Breast epithelium (tissue), 4 donors: ENCODE measurements around the gene BRIP1. TPM values are rescaled to one million over a fixed set of nuclear protein-coding genes. Genes with fewer than 3 reads are reported as not detected.
A peak's percentile ranks its signal among the peaks of the same experiment; 100 is the strongest.

Source experiments
- DNase-seq, 2 donors: peaks; one replicate each; pipeline ENCODE4 v3.0.0-alpha.2; 2019; ENCODE audit warnings: low spot score in 2 of 2
- H3K27ac ChIP-seq, 2 donors: fragments of 200-600 bp; sonication (generic) in 1 of 2; one replicate each; pipeline ENCODE4 v1.5.1; 2016 to 2019; ENCODE audit warnings: mild to moderate bottlenecking in 1 of 2
- H3K27me3 ChIP-seq, 2 donors: fragments of 200-600 bp; sonication (generic) in 1 of 2; one replicate each; pipeline versions ENCODE4 v1.5.1 to v1.6.0; 2017 to 2019; ENCODE audit warnings: control low read depth in 1 of 2, mild to moderate bottlenecking in 1 of 2
- H3K36me3 ChIP-seq: fragments of 200-600 bp; one replicate; pipeline ENCODE4 v1.5.1; 2019
- H3K4me1 ChIP-seq, 2 donors: fragments of 200-600 bp; sonication (generic); one replicate each; pipeline ENCODE4 v1.5.1; 2016 to 2019; ENCODE audit warnings: control low read depth in 1 of 2
- H3K4me3 ChIP-seq, 3 donors: fragments of 200-600 bp; sonication (generic); 1 replicate in 2 of 3; 2 replicates in 1 of 3; pipeline ENCODE4 v1.5.1; 2016 to 2019; ENCODE audit warnings: mild to moderate bottlenecking in 3 of 3, moderate library complexity in 2 of 3
- H3K9me3 ChIP-seq, 2 donors: fragments of 200-600 bp; sonication (generic) in 1 of 2; one replicate each; pipeline ENCODE4 v1.5.1; 2016 to 2019; ENCODE audit warnings: control low read depth in 1 of 2
- POLR2A ChIP-seq: fragments of 450-650 bp; IDR thresholded peaks from one replicate; pipeline ENCODE4 v1.6.1; 2016; ENCODE audit warnings: antibody characterized with exemption, mild to moderate bottlenecking, moderate library complexity
- POLR2AphosphoS5 ChIP-seq, 3 donors: sonication (generic); formaldehyde crosslinking; IDR thresholded peaks; one replicate each; pipeline ENCODE4 v1.6.1; 2017; ENCODE audit warnings: antibody characterized with exemption in 3 of 3
- intact Hi-C: fragments of 100-400 bp; cut with DNase I; formaldehyde crosslinking; loops from one replicate; pipeline ENCODE4 v1.15.1; 2023; ENCODE audit warnings: low total_unique reads
- total RNA-seq, 3 donors: library from RNA; depleted of rRNA; stranded (reverse); fragments of >200 nt; gene quantifications; one replicate each; pipeline ENCODE4 v1.1.0, GENCODE V29; 2016
- TF ChIP-seq, protein P1 (sequence below), 3 donors: fragments of 450-650 bp; IDR thresholded peaks; one replicate each; pipeline ENCODE4 v1.5.1; 2016 to 2017; ENCODE audit warnings: antibody characterized with exemption in 3 of 3, mild to moderate bottlenecking in 3 of 3, moderate library complexity in 3 of 3

The BRIP1 gene
- total RNA-seq, 3 donors from 2014 or later, result 0.33 to 1.0 (median 0.48) TPM

DNA sequence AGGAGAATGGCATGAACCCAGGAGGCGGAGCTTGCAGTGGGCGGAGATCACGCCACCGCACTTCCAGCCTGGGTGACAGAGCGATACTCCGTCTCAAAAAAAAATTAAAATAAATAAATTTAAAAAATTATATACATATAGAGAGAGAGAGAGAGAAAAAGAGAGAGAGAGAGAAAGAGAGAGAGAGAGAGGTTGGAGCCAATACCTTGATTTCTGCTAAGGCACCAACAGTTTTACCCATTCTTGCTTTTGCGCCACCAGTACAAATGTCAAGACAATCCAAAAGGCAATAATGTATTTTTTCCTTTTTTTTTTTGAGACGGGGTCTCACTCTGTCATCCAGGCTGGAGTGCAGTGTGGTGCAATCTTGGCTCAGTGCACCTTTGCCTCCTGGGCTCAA, 17.2 kb downstream of the BRIP1 start:
- Histone ChIP-seq H3K27me3 (no peaks in the 10 kb centered on the region), H3K9me3 (no peaks in the 10 kb centered on the region), H3K4me1 (no peaks in the 10 kb centered on the region), H3K4me3 (no peak overlapping the region), H3K27ac (no peak overlapping the region), H3K36me3 (no peaks in the 10 kb centered on the region)
- intact Hi-C loops, result no loop called here
- no peak for DNase-seq
- TF ChIP-seq, protein P1, sequence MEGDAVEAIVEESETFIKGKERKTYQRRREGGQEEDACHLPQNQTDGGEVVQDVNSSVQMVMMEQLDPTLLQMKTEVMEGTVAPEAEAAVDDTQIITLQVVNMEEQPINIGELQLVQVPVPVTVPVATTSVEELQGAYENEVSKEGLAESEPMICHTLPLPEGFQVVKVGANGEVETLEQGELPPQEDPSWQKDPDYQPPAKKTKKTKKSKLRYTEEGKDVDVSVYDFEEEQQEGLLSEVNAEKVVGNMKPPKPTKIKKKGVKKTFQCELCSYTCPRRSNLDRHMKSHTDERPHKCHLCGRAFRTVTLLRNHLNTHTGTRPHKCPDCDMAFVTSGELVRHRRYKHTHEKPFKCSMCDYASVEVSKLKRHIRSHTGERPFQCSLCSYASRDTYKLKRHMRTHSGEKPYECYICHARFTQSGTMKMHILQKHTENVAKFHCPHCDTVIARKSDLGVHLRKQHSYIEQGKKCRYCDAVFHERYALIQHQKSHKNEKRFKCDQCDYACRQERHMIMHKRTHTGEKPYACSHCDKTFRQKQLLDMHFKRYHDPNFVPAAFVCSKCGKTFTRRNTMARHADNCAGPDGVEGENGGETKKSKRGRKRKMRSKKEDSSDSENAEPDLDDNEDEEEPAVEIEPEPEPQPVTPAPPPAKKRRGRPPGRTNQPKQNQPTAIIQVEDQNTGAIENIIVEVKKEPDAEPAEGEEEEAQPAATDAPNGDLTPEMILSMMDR (IDR thresholded peaks at IDR 0.05), result no peak
- TF ChIP-seq POLR2AphosphoS5 (IDR thresholded peaks at IDR 0.05) (no peak), POLR2A (no peak)

DNA sequence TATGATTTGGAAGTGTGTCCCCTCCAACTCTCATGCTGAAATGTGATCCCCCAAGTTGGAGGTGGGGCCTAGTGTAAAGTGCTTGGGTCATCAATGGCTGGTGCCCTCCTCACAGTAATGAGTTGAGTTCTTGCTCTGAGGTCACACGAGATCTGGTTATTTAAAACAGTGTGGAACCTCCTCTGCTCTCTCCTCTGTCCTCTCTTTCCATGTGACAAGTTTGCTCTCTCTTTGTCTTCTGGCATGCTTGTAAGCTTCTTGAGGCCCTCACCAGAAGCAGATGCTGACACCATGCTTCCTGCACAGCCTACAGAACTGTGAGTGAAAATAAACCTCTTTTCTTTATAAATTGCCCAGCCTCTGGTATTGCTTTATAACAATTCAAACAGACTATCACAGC, 19.9 kb downstream of the BRIP1 start:
- Histone ChIP-seq H3K9me3 (no peaks in the 10 kb centered on the region), H3K27me3 (no peaks in the 10 kb centered on the region), H3K4me3 (no peak overlapping the region), H3K36me3 (no peaks in the 10 kb centered on the region), H3K27ac (no peak overlapping the region), H3K4me1 (no peaks in the 10 kb centered on the region)
- intact Hi-C loops, result no loop called here
- no peak for DNase-seq
- TF ChIP-seq POLR2A, result no peak
- TF ChIP-seq, protein P1 (IDR thresholded peaks at IDR 0.05), result no peak
- no peak for TF ChIP-seq POLR2AphosphoS5 (IDR thresholded peaks at IDR 0.05)

GRCh38 chr17:61842899-61843298, 20.4 kb downstream of the BRIP1 start:
- TF ChIP-seq, protein P1 (IDR thresholded peaks at IDR 0.05), result no peak
- no peak for TF ChIP-seq POLR2A
- TF ChIP-seq POLR2AphosphoS5 (IDR thresholded peaks at IDR 0.05), result no peak
- Histone ChIP-seq H3K4me1 (no peaks in the 10 kb centered on the region), H3K27ac (no peak overlapping the region), H3K36me3 (no peaks in the 10 kb centered on the region), H3K4me3 (no peak overlapping the region), H3K27me3 (no peaks in the 10 kb centered on the region), H3K9me3 (no peaks in the 10 kb centered on the region)
- intact Hi-C loops, result no loop called here
- DNase-seq, result no peak

DNA sequence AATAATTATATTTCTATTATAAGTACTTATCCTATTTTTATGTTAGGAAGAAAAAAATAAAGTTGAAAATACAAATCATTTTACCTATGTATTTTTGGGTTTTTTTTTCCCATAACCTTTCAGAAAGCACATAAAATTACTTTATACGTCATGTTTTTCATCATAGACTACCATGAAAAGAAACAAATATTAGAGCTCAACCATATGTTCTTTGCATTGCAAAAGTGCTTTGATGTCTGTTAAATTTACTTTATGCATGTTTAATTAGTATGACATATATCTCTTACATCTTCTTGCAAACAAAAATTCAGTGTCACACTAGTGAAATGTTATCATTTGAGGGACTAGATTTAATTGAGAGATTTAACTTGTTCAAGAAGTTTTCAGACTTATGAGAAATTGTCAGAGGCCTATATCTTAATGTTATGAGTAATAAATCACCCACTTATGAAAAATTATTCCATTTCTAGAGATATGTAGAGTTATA, 24.0 kb downstream of the BRIP1 start:
- H3K27ac ChIP-seq, result no peak overlapping the region
- intact Hi-C loops, result no loop called here

DNA sequence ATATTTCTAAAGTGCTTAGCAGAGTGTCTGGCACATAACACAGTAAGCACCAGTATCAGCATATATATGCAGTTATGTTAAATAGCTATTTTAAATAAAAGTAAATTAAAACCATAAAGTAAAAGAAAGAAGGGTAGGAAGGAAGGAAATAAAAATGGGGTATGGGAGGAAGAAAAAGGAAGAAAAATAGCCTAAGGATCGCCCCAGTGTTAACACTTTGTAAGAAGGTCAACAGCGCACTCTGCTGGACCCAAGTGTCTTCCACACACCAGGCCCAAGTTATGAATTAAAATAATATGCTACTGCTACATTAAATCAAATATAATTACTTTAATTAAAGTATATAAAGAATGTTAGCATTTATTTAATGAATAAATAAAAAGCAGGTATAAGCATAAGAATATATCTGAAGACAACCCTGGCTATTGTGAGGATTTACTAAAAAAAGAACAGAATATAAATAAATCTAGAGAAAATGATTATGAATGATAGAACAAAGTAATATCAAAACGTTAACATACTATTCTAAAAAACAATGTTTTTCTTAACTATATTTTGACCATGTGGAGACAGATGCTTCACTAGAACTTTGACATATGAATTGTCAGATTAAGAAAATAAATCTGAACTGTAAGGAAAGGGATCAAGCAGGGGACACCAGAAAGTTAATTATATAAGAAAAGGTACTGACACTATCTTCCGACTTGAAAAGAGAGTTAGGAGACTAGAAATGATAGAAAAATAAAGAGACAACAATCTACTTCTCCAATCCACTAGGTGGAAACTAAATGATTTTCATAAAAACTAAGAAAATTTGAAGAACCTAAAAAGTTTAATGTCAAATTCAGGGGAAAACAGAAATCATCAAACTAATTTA, 25.9 kb downstream of the BRIP1 start:
- Histone ChIP-seq H3K27ac (no peak overlapping the region), H3K9me3 (no peaks in the 10 kb centered on the region), H3K4me3 (no peak overlapping the region), H3K4me1 (no peaks in the 10 kb centered on the region), H3K27me3 (no peaks in the 10 kb centered on the region), H3K36me3 (no peaks in the 10 kb centered on the region)
- no peak for DNase-seq
- TF ChIP-seq, protein P1 (IDR thresholded peaks at IDR 0.05), result peak; percentile 42 to 80 (median 64)
- TF ChIP-seq POLR2AphosphoS5 (IDR thresholded peaks at IDR 0.05), result no peak
- intact Hi-C loops, result no loop called here

More for the DNA sequence above, 24.0 kb downstream of the BRIP1 start:
- Histone ChIP-seq H3K9me3 (no peaks in the 10 kb centered on the region), H3K27me3 (no peaks in the 10 kb centered on the region), H3K4me1 (no peaks in the 10 kb centered on the region), H3K4me3 (no peak overlapping the region), H3K36me3 (no peaks in the 10 kb centered on the region)
- TF ChIP-seq POLR2A (no peak), POLR2AphosphoS5 (IDR thresholded peaks at IDR 0.05) (no peak)
- TF ChIP-seq, protein P1 (IDR thresholded peaks at IDR 0.05), result no peak
- DNase-seq, result no peak
